Epithelial cell of prostate (primary cell): ENCODE results near the gene PRKAR2B.
"Not testable (repeated sequence)": the region's sequence is repeated elsewhere in the genome, so short reads cannot be mapped to it uniquely, and the experiment has no call there.

Experiments used
- DNase-seq: peaks from one replicate; pipeline ENCODE4 v3.0.0-alpha.2; 2011; ENCODE audit warnings: low read depth, low spot score
- H3K27ac ChIP-seq: fragments of 450-650 bp; 2 replicates; pipeline ENCODE4 v1.5.1; 2017; ENCODE audit warnings: mild to moderate bottlenecking

Gene PRKAR2B

DNA sequence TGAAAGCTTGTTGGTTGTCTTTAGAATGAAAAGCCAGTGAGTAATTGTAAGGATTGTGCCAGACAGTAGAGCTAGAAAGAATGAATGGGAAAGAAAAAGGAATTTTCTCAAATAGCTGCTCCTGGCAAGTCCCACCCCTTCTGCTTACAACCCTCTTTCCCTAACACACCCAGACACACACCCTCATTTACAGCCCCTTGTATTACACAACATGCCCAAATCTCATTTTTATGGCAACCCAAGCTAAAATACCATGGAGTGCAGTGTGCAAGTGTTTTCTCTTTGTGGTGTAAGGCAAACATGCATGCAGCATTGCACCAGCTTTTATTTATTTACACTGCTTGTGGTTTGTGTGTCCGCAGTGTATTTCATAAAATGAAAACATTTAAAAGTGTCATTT, 1.5 kb downstream of the PRKAR2B start:
- no peak for DNase-seq
- no peak overlapping the region for H3K27ac ChIP-seq

DNA sequence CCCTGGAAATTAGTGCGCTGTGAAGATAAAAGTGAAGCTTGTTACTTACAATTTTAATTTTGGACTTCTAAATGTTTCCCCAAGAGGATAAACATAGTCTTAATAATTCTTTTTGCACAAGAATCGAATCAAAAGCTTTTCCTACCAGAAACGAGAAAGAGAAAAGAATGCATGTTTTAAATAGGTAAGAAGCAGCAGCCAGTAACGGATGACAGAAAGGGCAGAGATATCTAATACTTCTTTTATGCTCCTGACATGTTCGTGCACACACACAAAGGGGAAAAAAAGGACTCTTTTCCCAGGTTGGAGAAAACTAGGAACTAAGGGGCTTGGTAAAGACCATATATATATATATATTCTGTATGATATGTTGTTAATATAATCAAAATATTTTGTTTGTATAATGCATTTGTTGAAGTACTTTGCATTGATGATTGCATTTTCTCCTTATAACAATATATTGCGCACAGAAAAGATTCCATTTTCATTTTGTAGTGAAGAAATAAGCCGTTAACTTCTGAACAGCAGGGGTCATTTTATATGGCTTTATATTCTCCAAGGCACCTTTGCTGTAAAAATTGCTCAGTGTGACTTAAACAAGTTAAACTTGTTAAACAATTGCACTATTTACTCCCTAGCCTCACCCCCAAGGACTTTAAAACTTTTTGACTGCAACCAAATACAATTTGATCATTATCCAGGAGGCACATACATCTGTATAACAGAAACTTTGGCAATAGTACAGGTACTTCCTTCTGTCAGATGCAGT, 2.2 kb downstream of the PRKAR2B start:
- no peak for DNase-seq
- no peak overlapping the region for H3K27ac ChIP-seq

GRCh38 chr7:107047902-107048782, 3.6 kb downstream of the PRKAR2B start:
- no peak for DNase-seq
- H3K27ac ChIP-seq, result no peak overlapping the region

GRCh38 chr7:107048783-107049418, 4.4 kb downstream of the PRKAR2B start:
- no peak for DNase-seq
- H3K27ac ChIP-seq, result no peak overlapping the region

GRCh38 chr7:107049480-107049879, 5.0 kb downstream of the PRKAR2B start:
- DNase-seq, result no peak
- no peak overlapping the region for H3K27ac ChIP-seq

GRCh38 chr7:107049971-107050532, 5.5 kb downstream of the PRKAR2B start:
- no peak for DNase-seq
- H3K27ac ChIP-seq, result no peak overlapping the region

GRCh38 chr7:107051376-107051775, 6.9 kb downstream of the PRKAR2B start:
- no peak overlapping the region for H3K27ac ChIP-seq
- DNase-seq, result no peak

- DNase-seq, H3K27ac ChIP-seq: not testable (repeated sequence)
Observed at GRCh38 chr7:107054965-107055364, 10.5 kb downstream of the PRKAR2B start.

- H3K27ac ChIP-seq, DNase-seq: not testable (repeated sequence)
Observed at GRCh38 chr7:107056058-107056457, 11.6 kb downstream of the PRKAR2B start.

DNA sequence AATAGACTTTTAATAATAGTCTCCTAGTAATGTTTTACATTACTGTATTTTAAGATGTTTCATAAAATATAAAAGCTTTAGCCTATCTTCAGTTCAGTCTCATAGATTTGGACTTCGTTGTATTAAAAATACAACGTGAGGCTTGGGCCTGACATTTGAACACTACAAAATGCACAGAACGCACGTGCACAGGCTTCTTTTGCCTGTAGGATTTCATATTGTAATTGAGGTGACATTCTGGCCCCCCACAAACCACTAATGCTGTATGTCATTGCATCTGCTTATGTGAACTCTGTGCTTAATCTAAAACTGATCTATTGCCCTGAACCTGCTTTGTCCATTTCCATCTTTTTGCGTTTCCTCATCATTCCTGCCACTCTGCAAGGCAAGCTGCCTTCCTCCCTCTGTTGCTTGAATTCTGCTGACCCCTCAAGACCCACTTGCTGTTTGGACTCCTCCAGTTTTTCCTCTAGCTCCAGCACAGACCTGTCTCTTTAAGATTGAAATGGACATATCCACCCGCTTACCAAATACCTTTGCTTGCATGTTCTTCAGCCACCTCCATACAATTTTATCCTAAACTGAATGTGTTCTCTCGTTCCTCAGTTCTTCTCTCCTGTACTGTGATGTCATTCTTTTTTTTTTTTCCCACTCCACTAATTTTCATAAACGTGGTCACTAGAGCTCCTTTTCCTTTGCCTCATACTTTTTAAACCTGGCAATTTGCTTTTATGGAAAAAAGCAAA, 12.4 kb downstream of the PRKAR2B start:
- DNase-seq, result no peak
- no peak overlapping the region for H3K27ac ChIP-seq

- no peak overlapping the region for H3K27ac ChIP-seq
- no peak for DNase-seq
Observed at GRCh38 chr7:107057474-107057833, 12.9 kb downstream of the PRKAR2B start.

- H3K27ac ChIP-seq, result no peak overlapping the region
- no peak for DNase-seq
Observed at GRCh38 chr7:107059468-107059867, 15.0 kb downstream of the PRKAR2B start.

GRCh38 chr7:107063245-107064120, 19.0 kb downstream of the PRKAR2B start:
- H3K27ac ChIP-seq, result no peak overlapping the region
- DNase-seq, result no peak

GRCh38 chr7:107064255-107064654, 19.8 kb downstream of the PRKAR2B start:
- no peak for DNase-seq
- H3K27ac ChIP-seq, result no peak overlapping the region

DNA sequence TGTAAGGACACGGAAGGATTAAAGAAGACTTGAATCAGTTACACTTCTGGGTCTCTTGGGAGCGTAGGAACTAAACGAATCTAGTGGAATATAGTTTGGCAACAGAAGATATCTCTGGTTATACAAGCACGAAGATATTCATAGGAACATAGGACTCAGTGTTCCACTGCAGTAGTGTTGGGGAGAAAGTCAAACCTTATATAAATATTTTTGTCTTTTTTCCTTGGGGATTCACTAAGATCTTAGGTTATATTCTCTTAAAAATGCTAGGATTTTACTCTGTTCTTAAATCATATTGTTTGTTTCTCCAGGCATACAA, 21.4 kb downstream of the PRKAR2B start:
- no peak for DNase-seq
- H3K27ac ChIP-seq, result no peak overlapping the region

GRCh38 chr7:107068156-107068555, 23.7 kb downstream of the PRKAR2B start:
- no peak for DNase-seq
- no peak overlapping the region for H3K27ac ChIP-seq

GRCh38 chr7:107069457-107069856, 25.0 kb downstream of the PRKAR2B start:
- no peak for DNase-seq
- no peak overlapping the region for H3K27ac ChIP-seq

DNA sequence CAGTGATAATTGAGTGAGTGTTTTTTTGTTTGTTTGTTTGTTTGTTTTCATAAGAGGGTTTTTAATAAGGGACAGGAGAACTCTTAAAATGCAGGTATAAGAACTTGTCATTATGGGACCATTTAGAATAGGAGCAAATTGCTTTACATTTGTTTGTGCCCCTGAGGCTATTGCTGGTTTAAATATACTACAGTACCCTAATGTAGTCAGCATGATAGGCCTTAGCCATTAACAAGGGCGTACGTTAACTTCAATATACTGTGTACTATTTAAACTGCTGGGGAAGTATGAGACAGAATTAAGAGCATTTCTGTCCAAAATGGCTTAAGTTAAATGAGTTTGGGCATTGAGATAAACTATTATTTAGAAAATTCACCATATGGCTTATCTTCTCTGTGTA, 26.2 kb downstream of the PRKAR2B start:
- no peak overlapping the region for H3K27ac ChIP-seq
- no peak for DNase-seq

DNA sequence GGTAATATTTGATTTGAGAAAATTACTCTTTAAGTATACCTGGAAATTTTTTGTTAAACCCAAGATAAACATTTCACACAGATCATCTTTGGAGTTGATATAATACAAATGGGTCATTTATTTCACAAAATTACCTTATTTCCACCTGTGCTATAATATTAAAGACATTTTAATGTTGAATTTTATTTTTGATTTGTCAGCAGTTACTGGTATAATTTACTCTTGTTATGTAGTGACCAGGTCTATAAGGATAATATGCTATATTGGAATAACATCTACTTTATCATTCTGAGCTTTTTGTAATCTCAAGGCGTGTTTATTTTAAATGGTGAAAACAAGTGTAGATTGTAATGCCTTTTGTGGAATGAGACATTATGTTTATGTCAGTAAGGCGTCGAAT, 26.6 kb downstream of the PRKAR2B start:
- DNase-seq, result no peak
- no peak overlapping the region for H3K27ac ChIP-seq
